Fibroblast of the conjunctiva (primary cell): Measurements from ENCODE around the gene MAP2K4.

Experiments used
- DNase-seq: peaks from one replicate; pipeline ENCODE4 v3.0.0-alpha.2; 2010; ENCODE audit warnings: low read depth

Gene MAP2K4

GRCh38 chr17:12089809-12090384 is 69.2 kb downstream of the MAP2K4 start:
- no peak for DNase-seq

DNA sequence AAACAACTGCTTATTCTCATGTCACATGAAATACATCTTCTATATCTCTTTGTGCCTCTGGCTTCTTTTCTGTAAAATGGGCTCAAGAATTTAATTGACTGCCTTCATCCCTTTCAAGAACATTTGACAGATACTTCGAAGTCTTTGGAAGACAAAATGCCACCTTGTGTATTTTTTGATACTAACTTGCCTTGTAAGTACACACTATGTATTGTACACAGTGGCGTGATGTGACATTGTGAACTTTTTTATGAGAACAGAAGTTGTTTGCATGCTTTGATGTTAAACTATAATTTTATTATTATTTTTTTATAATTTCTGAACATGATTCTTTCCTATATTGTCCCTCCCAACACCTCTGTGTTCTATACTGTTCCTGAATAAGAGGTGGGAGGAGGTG is 73.7 kb downstream of the MAP2K4 start:
- DNase-seq = no peak

DNA sequence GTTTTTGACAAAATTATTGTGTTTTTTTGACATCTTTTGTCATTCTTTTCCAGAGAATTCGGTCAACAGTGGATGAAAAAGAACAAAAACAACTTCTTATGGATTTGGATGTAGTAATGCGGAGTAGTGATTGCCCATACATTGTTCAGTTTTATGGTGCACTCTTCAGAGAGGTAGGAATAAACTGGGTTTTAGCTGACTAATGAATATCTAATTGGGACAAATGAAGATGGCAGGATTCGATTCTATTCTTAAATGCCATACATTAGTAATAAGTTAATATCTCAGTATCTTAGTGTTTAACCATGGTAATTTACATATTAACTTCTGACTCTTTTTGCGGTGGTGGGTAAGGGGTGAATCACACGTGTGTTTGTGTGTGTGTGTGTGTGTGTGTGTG is 74.8 kb downstream of the MAP2K4 start:
- no peak for DNase-seq

DNA sequence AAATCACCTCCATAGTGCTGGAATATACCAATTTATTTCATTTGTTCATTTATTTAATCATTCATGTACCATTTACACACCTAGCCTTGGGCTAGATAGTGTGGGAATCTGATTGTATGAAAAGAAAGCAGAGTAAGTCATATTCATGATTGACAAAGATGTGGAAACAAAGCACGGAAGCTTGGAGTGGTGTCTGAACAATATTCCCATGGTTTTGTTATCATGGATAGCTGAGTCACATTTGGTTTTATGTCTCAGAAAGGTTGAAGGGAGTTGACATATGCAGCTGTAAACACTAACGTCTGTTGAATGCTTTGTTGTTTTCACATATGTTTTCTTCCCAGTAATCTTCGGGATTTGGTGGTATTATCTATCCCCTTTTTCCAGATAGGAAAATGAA is 76.6 kb downstream of the MAP2K4 start:
- DNase-seq = no peak

DNA sequence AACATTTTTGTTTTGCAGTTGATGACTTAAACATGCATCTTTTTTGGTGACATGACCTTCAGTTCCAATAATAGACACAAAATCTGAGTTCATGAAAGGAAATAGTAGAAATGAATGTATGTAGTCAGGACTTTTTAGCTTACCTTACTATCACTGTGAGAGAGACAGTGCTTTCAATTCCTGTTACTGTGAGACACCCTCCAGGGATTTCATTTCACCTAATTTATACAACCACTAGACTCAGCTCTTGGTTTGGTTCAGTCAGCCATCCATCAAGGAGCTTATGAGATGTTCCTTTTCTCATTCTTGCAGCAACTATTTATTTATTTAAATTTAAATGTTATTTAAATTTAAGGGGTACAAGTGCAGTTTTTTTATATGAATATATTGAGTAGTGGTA is 77.9 kb downstream of the MAP2K4 start:
- no peak for DNase-seq

DNA sequence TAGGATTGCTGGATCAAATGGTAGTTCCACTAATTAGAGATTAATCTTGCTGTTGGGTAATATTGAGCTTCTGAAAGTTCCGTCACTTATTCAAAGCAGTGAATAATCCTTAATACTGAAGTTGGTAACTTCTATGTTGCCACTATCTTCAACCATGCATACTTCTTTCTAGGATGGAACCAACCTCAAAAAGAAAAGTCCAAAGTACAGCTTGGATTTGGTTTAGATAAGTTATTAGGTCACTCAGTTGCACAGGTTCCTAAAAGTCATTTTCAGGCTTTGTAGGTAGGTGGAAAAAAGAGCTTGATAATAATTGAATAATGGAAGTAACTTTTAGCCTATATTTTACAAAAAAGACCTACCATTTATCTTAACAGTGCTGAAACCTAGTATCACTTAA is 78.7 kb downstream of the MAP2K4 start:
- no peak for DNase-seq

DNA sequence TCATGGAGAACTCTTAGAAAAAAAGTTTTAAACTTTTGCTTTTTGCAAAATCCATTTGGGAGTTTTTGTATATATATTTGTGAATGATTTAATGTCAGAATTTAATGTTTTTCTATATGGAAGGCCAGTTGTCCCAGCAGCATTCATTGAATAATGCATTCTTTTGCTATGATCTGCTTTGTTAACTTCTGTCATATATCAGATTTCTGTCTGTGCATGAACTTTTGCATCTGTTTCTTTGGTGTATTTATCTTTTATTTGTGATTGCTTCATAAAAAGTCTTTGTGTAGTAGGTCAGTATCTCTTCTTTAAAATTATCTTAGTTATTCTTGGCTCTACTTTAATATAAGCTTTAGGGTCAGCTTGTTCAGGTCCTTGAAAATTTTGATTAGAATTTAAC is 84.2 kb downstream of the MAP2K4 start:
- DNase-seq = no peak

DNA sequence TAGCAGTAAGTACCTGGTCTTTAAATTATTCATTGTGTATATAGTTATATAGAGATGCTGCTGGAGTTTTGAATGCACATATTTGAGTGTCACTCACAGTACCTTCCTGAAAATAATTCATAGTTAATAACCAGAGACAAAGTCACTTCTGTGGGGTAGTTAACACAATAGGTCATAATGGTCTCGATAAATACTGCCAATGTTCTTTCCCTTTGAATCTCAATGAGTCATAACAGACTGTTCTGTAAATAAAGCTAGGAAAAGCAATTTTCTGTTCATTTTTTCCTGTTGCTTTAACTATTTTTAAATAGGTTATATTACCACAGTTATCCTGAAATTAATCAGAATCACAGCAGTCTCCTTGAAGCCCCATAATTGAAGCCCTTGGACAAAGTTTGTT is 87.2 kb downstream of the MAP2K4 start:
- DNase-seq = no peak

GRCh38 chr17:12110906-12111305 is 90.2 kb downstream of the MAP2K4 start:
- no peak for DNase-seq

GRCh38 chr17:12113156-12113555 is 92.5 kb downstream of the MAP2K4 start:
- DNase-seq = no peak

DNA sequence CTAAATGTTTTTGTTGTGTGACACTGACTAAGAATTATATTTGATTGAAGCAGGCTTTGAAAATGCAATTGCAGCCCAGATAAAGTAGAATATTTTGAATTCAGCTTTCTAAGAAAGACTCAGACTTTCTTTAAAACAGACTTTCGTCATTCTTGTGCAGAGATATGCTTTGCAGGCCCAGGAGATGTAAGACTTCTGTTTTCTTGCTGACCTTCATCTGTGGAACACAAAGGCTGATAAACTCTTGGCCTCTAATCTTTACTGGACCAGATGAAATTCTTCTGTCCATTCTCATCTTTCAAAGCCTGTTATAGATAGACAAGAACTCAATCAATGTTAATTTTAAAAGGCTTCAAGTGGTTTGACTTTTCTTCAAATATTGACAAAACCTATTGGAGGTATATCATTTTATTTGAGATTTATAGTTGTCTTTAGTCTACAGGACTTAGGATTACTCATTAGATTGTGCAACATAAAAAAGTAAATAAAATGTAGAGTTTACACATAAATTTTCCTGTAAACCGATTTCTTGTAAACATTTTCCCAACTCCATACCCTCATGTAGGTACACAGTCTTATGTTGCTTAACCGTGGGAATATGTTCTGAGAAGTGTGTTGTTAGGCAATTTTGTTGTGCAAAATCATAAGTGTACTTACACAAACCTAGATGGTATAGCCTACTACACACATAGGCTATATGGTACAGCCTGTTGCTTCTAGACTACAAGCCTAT is 94.2 kb downstream of the MAP2K4 start:
- no peak for DNase-seq

DNA sequence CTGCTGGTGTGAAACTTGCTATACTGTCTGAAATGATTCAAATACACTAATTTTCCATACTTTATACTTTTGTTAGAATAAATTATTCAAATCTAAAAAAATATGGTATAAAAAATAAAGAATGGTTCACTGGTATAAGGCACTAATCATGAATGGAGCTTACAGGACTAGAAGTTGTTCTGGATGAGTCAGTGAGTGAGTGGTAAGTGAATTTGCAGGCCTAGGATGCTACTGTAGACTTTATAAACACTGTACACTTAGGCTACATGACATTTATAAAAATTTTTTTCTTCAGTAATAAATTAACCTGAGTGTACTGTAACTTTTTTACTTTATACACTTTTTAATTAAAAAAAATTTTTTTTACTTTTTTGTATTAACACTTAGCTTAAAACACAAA is 95.5 kb downstream of the MAP2K4 start:
- DNase-seq = no peak

DNA sequence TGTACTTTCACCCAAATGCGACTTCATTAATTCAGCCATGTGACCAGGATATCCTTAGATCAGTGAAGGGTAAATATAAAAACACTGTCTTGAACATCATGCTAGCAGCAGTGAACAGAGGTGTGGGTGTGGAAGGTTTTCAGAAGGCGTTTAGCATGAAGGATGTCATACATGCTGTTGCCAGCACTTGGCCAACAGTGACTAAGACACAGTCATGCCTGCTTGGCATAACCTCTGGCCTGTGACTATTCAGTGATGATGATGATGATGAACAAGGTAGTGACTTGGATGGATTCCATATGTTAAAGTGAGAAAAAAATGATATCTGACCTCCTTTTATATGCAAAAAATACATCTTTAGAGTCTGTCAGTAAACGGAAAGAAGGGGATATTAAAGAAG is 97.9 kb downstream of the MAP2K4 start:
- DNase-seq = no peak

GRCh38 chr17:12122075-12122474 is 101.4 kb downstream of the MAP2K4 start:
- no peak for DNase-seq

DNA sequence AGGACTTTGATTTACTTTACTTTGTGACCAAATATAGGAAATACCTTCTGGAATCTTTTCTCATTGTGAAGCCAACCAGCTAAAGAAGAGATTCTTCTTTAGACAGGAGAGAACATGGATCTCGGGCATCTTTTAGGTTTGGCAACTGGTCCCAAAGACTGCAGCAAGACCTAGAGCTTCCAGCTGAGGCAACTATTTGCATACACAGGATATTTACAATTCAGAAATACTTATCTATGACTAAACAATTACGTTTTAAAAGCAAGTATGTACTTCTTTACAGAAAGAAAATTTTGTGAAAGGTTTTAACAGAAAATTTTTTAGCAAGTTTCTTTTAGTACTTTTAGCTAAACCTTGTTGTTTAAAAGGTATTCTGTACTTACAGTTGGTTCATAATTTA is 106.5 kb downstream of the MAP2K4 start:
- no peak for DNase-seq

- DNase-seq = no peak
Observed at GRCh38 chr17:12127667-12128066, 107.0 kb downstream of the MAP2K4 start.

DNA sequence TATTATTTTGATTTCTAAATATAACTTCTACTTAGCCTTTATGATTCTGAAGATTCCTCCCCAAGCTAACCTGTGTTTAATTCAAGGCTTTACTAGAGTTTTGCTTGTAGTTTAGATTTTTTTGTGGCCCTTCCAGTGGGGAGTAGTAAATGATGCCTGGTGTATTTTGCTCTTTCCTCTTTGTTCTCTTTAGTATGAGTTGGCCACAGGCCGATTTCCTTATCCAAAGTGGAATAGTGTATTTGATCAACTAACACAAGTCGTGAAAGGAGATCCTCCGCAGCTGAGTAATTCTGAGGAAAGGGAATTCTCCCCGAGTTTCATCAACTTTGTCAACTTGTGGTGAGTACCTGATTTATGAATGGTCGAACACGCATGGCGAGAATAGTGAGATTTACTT is 108.3 kb downstream of the MAP2K4 start:
- DNase-seq = no peak

GRCh38 chr17:12133183-12133582 is 112.5 kb downstream of the MAP2K4 start:
- DNase-seq = no peak

DNA sequence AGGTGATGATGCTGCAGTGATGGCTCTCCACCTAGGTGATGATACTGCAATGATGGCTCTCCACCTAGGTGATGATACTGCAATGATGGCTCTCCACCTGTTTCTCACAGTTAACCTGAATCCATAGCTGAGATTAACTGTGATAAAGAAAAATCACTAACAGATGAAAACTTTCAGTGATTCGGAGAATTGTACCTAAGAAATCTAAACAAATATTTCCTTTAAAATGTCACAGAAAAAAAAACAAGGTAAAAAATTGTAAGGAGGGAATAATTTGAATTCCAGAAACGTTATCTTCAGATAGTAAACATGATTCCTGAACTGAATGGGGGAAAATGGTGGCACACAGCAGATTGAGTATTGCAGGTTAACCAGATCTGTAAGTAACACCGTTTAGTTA is 113.4 kb downstream of the MAP2K4 start:
- DNase-seq = no peak

DNA sequence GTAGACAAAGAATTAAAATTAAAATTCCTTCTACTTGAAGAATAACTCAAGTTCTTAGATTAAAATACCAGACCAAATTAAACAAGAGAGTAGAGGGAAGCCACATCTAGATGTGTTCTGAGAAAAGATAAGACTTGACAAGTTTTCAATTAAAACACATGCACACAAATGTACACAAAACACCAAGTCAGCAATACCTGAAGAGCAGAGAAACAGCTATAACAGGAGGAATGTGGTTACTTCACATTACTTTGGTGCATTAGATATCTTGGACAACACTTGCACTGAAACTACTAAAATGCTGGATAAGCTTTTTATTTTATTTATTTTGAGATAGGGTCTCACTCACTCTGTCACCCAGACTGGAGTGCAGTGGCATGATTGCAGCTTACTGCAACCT is 113.9 kb downstream of the MAP2K4 start:
- no peak for DNase-seq

DNA sequence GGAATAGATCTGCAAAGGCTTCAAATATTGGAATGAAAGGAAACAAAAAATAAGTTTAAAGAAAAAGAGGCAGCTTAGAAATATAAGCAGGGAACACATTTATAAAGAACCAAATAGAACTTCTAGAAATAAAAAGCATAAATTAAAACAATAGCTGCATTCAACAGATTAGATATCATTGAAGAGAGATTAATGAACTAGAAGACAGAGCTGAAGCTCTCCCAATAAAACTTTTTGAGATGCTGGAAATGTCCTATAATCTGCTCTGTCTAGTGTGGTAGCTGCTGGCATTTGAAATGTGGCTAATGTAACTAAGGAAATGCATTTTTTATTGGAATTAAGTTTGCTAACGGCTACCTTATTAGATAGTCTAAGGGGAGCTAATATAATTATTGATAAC is 115.6 kb downstream of the MAP2K4 start:
- DNase-seq = no peak

DNA sequence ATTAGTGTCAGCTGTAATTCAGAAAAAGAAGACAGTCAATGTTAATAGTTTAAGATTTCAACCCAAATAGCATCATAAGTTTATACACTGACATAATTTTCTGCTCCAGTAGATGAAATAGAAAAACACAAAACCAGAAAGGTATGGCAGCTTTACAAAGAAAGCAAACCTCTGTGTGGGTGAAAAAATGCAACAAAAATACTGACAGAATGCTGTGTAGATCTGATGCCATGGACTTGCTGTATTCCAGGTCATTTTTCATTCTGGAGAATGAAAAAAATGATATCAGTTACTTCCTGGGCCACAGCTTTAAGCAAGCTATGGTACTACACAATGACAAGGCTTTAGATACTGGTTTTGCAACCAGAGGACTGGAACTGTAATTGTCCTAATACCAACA is 116.0 kb downstream of the MAP2K4 start:
- no peak for DNase-seq

- no peak for DNase-seq
Observed at GRCh38 chr17:12137859-12138258, 117.2 kb downstream of the MAP2K4 start.

DNA sequence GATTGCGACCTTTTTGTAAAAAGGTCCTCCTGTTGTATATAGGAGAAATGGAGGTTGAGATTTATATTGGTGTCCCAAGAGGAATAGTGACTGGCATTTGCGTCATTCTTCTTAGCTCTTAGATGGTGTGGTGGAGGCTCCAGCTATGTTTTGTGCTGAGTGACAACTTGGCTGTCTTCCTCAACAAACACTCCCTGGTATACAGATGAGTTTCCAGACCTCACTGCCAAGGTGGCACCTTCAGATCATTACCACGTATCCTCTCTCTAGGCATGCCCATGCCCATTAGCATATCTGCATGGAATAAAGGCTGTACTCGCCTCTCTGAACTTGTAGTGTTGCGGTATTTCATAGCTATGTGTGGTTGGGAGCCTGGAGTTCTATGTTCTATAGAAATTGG is 120.0 kb downstream of the MAP2K4 start:
- DNase-seq = no peak
